GM23338 (cell line): Measurements from ENCODE around the gene AHCYL1. TPM values are rescaled to one million over a fixed set of nuclear protein-coding genes. Genes with fewer than 3 reads are reported as not detected.

Experiments used
- CREB1 ChIP-seq: fragments of 250-450 bp; sonication (Bioruptor Pico); IDR thresholded peaks from 2 replicates; pipeline ENCODE4 v1.5.0; 2020; ENCODE audit warnings: low read depth, mild to moderate bottlenecking, moderate library complexity
- ETS1 ChIP-seq: IDR thresholded peaks from 2 replicates; pipeline ENCODE4 v1.6.1; 2016; ENCODE audit warnings: antibody characterized with exemption
- REST ChIP-seq: IDR thresholded peaks from one replicate; pipeline ENCODE4 v1.6.1; 2018; ENCODE audit warnings: antibody characterized with exemption; ENCODE audit not compliant: unreplicated experiment
- ZNF331 ChIP-seq: fragments of 250-450 bp; sonication (Bioruptor Pico); IDR thresholded peaks from 2 replicates; pipeline ENCODE4 v1.5.0; 2020; ENCODE audit warnings: low read depth, mild to moderate bottlenecking, moderate library complexity
- ZNF462 ChIP-seq: fragments of 250-450 bp; sonication (Bioruptor Pico); IDR thresholded peaks from 2 replicates; pipeline ENCODE4 v1.5.0; 2020; ENCODE audit warnings: mild to moderate bottlenecking, moderate library complexity
- polyA plus RNA-seq: library from polyadenylated mRNA; unstranded; fragments of >200 nt; fragmentation: Nextera tagmentation; extraction: Ambion mirVana; gene quantifications from 2 replicates; pipeline ENCODE4 v1.2.1, GENCODE V29; 2016
- total RNA-seq: library from RNA; depleted of rRNA; stranded (reverse); fragments of >200 nt; shearing (Covaris generic); gene quantifications from 2 replicates; pipeline ENCODE4 v1.2.3, GENCODE V29; 2014

AHCYL1 gene
- total and polyA plus RNA-seq, 2 experiments from 2014 or later = 63.3 to 70.0 TPM

GRCh38 chr1:110043016-110043415 is 58.5 kb downstream of the AHCYL1 start (continued):
- no peak for TF ChIP-seq ZNF462
- TF ChIP-seq CREB1 (CRISPR knock-in tag) = no peak
- TF ChIP-seq ETS1 = no peak
- no peak for TF ChIP-seq REST
- TF ChIP-seq ZNF331 (CRISPR knock-in tag) = no peak
